Stimulated activated CD4-positive, alpha-beta T cell treated with anti-CD3 and anti-CD28 coated beads, Interleukin-1b, Interleukin-23, amount 100 ng/mL, for 1 hour (primary cell): ENCODE data around the gene APBB3.
A peak's percentile ranks its signal among the peaks of the same experiment; 100 is the strongest.

Source experiments
- DNase-seq, 2 donors: peaks; one replicate each; pipeline ENCODE4 v3.0.0-alpha.2; 2020; ENCODE audit warnings: low read depth in 2 of 2

The APBB3 gene

DNA sequence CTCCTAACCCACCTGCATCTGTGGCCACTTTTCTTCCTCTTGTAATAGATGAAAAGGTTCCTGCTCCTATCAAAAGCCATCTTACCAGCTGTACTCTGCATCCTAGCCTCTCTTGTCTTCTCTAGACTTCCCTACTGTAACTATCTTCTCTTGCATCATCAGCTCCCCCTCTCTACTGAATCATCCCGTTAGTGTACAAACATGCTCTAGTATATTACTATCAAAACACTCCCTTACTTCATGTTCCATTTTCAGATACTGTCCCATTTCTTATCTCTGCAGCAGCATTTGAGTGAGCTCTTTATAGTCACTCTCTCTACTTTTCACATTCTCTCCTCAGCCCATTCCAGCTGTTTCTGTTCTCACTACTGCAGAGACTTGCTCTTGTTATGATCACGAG lies 9.9 kb downstream of the APBB3 start:
- DNase-seq: no peak

DNA sequence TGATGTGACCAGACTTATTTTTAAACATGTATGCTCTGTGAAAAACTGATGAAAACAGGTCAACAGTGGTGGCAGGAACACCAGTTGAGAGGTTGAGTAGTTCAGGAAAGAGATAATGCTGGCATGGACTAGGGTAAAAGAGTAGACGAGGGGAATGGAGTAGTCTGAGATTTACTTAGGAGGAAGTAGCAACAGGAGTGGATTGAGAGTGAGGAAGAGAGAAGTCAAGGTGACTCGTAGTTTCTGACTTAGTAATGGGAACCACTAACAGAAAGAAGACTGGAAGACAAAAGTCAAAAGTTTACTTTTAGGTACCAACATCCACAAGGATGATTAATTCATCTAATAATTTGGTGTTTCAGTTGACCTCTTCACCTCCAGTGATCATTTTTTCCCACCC lies 10.7 kb downstream of the APBB3 start:
- DNase-seq: no peak

DNA sequence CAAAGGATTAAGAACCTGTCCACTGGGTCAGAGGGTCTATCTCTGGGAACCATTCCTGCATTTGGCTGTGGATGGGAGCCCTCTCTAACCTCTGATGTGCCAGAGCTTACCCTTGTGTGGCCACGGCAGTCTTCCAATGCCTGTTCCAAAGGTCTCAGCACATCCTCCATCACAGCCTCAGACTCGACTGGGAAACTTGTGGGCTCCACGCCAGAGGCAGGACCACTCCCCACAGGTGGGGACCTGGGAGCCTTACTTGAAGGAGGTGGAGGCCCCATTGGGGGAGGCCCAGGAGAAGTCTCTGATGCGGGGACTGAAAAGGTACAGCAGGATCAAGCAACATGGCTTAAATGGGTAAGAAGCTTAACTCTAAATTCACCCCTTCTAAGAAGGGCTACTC lies 12.5 kb downstream of the APBB3 start:
- DNase-seq: no peak

DNA sequence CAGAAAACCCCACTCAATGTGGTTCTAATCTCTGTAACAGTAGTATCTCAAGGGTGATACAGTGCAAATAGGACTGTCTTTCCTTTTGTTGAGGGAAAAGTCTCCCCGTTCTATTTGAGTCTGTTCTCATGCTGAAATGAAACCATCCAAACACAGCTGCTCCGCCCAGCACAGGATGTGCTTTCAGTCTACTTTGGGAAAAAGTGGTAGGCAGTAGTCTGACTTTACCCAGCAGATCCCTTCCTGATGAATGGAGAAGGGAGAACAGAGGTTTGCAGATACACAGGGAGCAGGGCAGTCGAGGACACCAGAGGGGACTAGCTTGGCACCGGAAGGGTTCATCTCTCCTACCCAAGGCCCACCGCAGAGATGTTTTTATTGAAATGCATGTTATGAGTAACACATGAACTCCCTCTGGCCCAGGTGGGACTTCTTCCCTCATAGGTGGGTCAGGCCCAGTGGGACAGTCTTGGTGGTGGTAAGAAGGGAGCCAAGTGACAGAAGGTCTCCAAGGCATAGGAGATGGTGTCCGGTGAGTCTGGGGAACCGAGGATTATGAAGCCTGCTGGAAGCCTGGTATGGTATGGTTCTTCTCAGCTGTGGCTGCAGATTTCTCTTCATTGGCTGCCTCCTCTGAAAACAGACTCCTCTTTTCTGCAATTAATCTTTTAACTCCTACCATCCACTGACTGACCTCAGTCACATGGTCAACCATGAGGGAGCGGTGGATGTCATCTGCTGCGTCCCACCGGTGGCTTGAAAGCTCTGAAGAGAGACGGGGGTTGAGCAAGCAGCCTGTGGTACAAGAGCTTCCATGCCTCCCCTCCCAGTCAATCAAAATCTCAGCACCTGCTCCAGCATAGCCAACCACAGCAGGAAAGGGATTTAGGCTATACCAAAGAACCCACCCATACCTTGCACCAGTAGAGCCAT lies 14.0 kb downstream of the APBB3 start:
- no peak for DNase-seq

DNA sequence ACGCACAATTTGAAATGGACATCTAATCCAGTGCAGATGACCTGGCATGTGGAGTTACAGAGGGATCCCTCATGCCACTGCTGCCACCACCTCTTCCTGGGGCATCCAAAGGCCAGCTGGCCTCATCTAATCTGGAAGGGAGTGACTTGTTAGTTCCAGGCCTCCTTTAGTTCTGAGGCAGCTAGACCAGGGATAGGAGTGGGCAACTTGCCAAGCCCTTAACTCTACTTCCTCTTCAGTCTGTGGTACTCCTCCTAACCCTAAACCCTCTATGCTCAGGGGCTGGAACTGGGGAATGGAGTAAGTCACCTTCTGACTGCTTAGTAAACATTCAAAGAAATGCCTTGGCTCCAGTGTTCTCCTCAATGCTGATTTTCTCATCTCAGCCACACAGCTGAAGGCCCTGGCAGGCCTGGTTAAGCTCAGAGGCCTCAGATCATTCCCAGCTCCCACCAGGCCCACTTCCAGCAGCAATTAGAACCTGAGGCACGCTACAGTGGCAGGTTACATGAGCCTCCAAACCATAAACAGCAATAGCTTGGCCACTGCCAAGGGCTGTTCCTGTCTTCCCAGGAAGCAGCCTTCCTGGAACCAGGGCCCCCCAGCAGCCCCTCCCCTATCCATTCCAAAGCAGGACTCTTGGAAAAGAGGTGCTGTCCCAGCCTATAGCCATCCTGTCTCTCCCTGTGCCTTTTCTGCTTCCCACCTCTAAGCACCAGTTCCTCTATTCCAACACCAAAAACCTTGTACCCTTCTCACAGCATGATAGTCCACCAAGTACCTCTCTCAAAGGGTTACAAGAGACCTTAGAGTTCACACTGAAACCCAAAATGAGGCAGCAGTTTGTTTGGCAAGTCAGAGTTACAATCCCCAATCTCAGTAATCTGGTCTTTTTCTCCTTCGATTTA lies 14.9 kb downstream of the APBB3 start:
- no peak for DNase-seq

DNA sequence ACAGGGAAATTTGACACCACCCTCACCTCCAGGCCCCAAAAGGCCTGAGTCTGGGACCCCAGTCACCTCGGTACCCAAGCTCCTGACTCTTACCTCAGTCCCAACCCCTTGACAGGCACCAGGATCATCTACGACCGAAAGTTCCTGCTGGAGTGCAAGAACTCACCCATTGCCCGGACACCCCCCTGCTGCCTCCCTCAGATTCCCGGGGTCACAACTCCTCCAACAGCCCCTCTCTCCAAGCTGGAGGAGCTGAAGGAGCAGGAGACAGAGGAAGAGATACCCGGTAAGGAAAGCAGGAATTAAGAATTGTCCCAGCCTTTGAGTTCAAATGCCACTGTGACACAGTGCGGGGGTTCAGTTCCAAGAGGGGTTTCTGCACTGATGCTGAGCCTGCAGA lies 15.6 kb downstream of the APBB3 start:
- no peak for DNase-seq

DNA sequence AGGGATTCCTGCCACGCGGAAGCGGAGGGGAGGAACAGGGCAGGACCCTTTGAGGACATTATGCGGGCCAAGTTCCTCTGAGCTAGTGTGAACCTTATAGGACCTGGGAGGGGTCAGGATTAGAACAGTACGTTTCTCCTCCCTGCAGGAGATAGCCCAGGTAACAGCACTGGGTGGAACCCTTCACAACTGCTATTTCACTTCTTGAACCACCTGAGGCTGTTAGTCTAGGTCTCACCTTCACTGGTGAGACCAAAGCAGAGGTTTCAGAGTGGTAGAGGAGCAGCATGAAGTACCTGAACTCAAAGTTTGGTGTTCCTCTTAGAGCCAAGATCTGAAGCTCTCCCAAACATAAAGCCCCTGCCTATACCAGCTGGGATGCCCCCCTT lies 16.1 kb downstream of the APBB3 start:
- no peak for DNase-seq

DNA sequence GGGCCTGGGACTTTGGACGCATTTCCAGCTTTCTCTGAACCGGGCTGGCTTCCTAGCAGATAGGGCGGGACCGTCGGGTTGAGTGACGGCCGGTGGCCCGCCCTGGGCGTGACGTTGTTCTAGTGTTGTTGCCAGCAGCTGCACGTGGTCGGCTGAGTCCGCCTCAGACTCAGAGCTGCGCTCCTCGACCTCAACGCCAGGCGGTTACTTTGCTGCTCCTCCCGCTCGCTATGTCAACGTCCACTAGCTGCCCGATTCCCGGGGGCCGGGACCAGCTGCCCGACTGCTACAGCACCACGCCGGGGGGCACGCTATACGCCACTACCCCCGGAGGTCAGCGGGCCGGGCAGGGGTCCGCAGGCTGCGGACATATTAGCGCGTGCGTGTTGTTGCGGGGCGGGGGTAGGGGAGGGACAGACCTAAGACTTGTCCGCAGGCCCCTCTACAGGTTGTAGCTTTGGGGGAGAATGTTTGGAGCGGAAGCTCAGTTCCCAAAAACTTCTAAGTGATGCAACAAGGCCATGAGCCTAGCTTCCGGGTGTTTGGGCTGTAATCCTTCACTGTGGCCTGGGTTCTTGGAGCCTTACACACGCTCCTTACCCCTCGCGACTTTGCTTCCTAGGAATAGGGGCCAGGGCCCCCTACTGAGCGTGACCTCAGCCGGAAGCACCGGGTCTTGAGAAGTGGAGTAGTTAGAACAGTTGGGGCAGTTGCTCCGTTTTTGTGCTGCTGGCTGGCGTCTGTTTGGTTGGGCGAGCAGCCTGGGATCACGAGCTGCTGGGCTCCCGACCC lies 16.7 kb downstream of the APBB3 start, which contains the start of gene EIF4EBP3:
Gene EIF4EBP3 (plus strand): TSS at position 155 of the 792 bp plus-strand sequence. CDS start 76 bp downstream, at position 231.
- peak; percentile 49 to 64 for DNase-seq

DNA sequence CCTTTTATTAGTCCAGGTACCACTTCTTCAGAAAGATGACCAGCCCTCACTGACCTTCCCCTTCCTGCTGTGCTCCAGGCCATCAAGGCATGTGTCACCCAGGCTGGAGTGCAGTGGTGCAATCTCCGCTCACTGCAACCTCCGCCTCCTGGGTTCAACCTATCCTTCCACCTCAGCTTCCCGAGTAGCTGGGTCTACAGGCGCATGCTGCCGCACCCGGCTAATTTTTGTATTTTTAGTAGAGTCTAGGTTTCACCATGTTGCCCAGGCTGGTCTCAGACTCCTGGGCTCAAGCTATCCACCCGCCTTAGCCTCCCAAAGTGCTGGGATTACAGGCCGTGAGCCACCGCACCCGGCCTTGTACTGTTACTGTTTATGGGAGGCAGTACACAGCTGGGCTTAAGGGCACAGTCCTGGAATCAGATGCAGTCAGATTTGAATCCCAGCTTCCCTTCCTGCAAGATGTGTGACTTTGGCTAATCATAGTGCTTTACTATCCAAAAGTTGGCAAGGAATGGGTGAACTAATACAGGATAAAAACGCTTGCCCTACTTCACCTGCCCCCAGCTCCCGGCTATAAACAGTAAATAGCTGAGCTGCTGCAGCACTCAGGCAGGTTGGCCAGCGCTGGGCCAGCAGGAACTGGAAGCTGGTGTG lies 17.4 kb downstream of the APBB3 start:
- DNase-seq: no peak

DNA sequence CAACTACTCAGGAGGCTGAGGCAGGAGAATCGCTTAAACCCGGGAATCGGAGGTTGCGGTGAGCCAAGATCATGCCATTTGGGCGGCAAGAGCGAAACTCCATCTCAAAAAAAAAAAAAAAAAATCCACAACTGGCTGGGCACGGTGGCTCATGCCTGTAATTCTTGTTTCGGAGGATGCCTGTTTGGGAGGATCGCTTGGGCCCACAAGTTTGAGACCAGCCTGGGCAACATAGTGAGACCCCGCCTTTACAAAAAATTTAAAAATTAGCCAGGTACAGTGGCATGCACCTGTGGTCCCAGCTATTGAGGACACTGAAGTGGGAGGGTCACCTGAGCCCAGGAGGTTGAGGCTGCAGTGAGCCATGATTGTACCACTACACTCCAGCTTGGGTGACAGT lies 18.8 kb downstream of the APBB3 start:
- DNase-seq: no peak

DNA sequence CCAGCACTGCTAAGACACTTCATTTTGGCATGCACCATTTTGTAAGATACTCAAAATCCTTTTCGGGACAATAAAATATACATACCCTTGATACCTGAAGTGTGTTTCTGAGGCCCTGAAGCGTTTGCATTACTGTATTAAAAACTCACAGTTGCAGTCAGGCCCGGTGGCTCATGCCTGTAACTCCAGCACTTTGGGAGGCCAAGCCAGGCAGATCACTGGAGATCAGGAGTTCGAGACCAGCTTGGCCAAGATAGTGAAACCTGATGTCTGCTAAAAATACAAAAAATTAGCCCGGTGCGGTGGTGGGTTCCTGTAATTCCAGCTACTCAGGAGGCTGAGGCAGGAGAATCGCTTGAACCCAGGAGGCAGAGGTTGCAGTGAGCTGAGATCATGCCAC lies 19.4 kb downstream of the APBB3 start:
- DNase-seq: no peak

DNA sequence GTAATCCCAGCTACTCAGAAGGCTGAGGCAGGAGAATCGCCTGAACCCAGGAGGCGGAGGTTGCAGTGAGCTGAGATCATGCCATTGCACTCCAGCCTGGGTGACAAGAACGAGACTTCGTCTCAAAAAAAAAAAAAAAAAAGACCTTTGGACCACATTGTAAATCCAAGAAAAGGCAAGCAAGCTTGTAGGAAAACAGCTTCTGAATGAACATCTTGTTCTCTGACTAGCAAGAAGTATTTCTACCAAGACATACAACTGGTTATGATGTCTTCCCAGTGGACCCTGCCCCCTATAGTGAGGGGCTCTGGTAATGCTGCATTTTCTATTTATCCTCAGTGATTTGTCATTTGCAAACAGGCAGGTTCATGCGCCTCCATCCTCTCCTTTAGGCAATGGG lies 21.4 kb downstream of the APBB3 start:
- no peak for DNase-seq

DNA sequence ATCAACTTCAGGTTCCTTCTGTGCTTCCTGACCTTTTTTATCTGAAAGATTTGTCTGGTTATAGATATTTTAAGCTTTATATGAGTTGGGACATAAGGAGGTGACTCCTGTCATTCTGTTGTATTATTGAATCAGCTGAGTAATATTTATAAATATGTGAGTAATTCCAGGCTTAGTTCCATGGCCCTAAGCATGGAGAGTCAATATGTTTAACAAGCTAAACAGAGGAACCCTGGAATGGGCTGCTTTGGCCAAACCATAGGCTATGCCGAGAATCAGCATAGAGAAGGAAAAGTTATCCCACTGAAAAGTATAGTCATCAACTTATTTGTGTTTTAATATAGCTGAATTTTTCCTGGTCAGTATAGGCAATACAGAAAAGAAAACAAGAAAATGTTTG lies 24.2 kb downstream of the APBB3 start:
- DNase-seq: no peak

DNA sequence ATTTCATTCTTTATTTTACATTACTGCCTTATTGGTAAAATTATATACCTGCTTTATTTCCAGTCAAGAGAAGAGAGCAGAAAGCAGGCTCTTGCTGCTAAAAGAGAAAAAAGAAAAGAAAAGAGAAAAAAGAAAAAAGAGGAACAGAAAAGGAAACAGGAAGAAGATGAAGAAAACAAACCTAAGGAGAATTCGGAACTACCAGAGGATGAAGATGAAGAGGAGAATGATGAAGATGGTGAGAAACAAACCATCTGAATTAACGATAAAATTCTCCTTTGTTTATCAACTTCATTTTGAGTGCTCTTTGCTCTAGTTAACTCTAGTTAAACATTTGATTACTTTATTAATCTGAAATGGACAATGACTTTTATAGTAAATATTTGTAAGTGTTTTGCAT lies 40.4 kb downstream of the APBB3 start:
- no peak for DNase-seq

DNA sequence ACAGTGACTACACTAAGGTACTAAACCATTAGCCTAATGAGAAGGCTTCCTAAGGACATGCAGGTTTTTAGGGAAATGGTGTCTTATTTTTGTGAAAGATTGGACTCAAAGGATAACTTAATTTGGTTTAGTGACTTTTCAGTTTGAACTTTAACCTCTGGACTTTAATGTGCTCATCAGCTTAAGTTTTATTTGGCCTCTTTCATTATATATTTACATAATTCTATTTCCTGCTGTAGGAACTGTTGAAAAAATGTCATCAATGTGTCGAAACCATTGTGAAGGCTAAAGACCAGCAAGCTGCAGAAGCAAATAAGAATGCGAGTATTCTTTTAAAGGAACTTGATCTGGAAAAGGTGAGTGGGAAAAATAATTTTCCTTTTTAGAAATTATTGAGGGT lies 51.3 kb downstream of the APBB3 start:
- no peak for DNase-seq

DNA sequence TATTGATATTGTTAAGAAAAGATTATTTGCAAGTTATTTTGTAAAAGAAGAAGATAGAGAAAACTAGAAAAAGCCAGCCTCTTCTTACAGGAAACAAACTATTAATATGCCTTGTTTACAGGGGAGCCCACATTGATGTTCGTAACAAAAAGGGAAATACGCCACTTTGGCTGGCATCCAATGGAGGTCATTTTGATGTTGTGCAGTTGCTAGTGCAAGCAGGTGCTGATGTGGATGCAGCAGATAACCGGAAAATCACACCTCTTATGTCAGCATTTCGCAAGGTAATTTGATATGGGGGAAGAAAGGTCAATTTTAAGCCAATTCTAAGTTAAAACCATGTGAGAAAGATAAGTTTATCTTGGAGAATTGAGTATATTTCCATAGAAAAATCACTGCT lies 54.5 kb downstream of the APBB3 start:
- DNase-seq: no peak
